GM12878 (cell line): ENCODE data around the gene SSH3. TPM values are rescaled to one million over a fixed set of nuclear protein-coding genes. Genes with fewer than 3 reads are reported as not detected.
A peak's percentile ranks its signal among the peaks of the same experiment; 100 is the strongest.

Experiments used
- BRCA1 ChIP-seq: IDR thresholded peaks from 2 replicates; pipeline ENCODE4 v1.6.1; 2011; ENCODE audit warnings: low read depth, low read length, improper control_type of control experiment
- CHD2 ChIP-seq: IDR thresholded peaks from 2 replicates; pipeline ENCODE4 v1.6.1; 2011; ENCODE audit warnings: low read depth, low read length, improper control_type of control experiment, borderline replicate concordance
- EED ChIP-seq: sonication (generic); IDR thresholded peaks from 2 replicates; pipeline ENCODE4 v1.6.1; 2016; ENCODE audit warnings: antibody characterized with exemption, low read depth
- ETV6 ChIP-seq, 2 experiments: fragments of 450-650 bp in 1 of 2; IDR thresholded peaks in 1 of 2; conservative IDR thresholded peaks in 1 of 2; 2 replicates each; pipeline ENCODE4 v1.6.1; 2014; ENCODE audit warnings: antibody characterized with exemption in 1 of 2, borderline replicate concordance in 1 of 2, low read depth in 1 of 2, mild to moderate bottlenecking in 1 of 2, moderate library complexity in 1 of 2
- IKZF2 ChIP-seq, 2 experiments: fragments of 450-650 bp; IDR thresholded peaks; 2 replicates each; pipeline ENCODE4 v1.6.1; 2017; ENCODE audit warnings: mild to moderate bottlenecking in 2 of 2, moderate library complexity in 2 of 2
- IRF4 ChIP-seq: IDR thresholded peaks from 2 replicates; pipeline ENCODE4 v1.6.1; 2011; ENCODE audit warnings: low read depth, low read length
- LARP7 ChIP-seq: fragments of 450-650 bp; IDR thresholded peaks from 2 replicates; pipeline ENCODE4 v1.6.1; 2017; ENCODE audit warnings: mild to moderate bottlenecking
- MXI1 ChIP-seq: fragments of 150-350 bp; IDR thresholded peaks from 2 replicates; pipeline ENCODE4 v1.6.1; 2011; ENCODE audit warnings: low read depth, mild to moderate bottlenecking, inconsistent platforms, low read length, improper control_type of control experiment
- PAX5 ChIP-seq: IDR thresholded peaks from 2 replicates; pipeline ENCODE4 v1.6.1; 2011; ENCODE audit warnings: low read depth, low read length, borderline replicate concordance
- POLR2A ChIP-seq: IDR thresholded peaks from 2 replicates; pipeline ENCODE4 v1.6.1; 2011; ENCODE audit warnings: low read depth, mild to moderate bottlenecking, low read length
- RB1 ChIP-seq: fragments of 450-650 bp; formaldehyde crosslinking; IDR thresholded peaks from 2 replicates; pipeline ENCODE4 v1.6.1; 2017; ENCODE audit warnings: mild to moderate bottlenecking, borderline replicate concordance
- RELA ChIP-seq: fragments of 450-650 bp; IDR thresholded peaks from 2 replicates; pipeline ENCODE4 v1.8.0; 2014; ENCODE audit warnings: borderline replicate concordance; ENCODE audit not compliant: partially characterized antibody
- SMAD5 ChIP-seq: IDR thresholded peaks from 2 replicates; pipeline ENCODE4 v1.6.1; 2016; ENCODE audit warnings: antibody characterized with exemption, low read depth
- SRF ChIP-seq, 2 experiments: IDR thresholded peaks; 2 replicates each; pipeline ENCODE4 v1.6.1; 2011; ENCODE audit warnings: low read depth in 2 of 2, low read length in 2 of 2, mild to moderate bottlenecking in 1 of 2, moderate library complexity in 1 of 2
- STAT1 ChIP-seq: fragments of 450-650 bp; conservative IDR thresholded peaks from 2 replicates; pipeline ENCODE4 v1.6.1; 2014; ENCODE audit warnings: antibody characterized with exemption, mild to moderate bottlenecking
- TCF3 ChIP-seq: IDR thresholded peaks from 2 replicates; pipeline ENCODE4 v1.6.1; 2012; ENCODE audit warnings: low read depth, mild to moderate bottlenecking, low read length, borderline replicate concordance; ENCODE audit not compliant: insufficient read depth
- polyA plus RNA-seq, 11 experiments: library from polyadenylated mRNA; depleted of rRNA in 4 of 11; unstranded in 6 of 11; stranded (reverse) in 5 of 11; fragments of >200 nt; fragmentation: Nextera tagmentation in 4 of 11; fragmentation: Illumina TruSeq in 1 of 11; extraction: Ambion mirVana in 4 of 11; extraction: Trizol in 1 of 11; gene quantifications; 1 replicate in 1 of 11; 2 replicates in 10 of 11; pipeline versions ENCODE4 v1.2.1 to v1.2.3, GENCODE V29; 2011 to 2016; ENCODE audit warnings: inconsistent platforms in 2 of 11, missing spikeins in 2 of 11, low read depth in 1 of 11
- total RNA-seq, 4 experiments: library from RNA; depleted of rRNA in 3 of 4; stranded (reverse); fragments of >200 nt in 3 of 4; fragmentation: Illumina TruSeq in 1 of 4; extraction: Trizol in 1 of 4; gene quantifications; 2 replicates each; pipeline versions ENCODE4 v1.2.1 to v1.2.3, GENCODE V29; 2013 to 2021
- TF ChIP-seq, protein P1 (sequence below): fragments of 450-650 bp; IDR thresholded peaks from 2 replicates; pipeline ENCODE4 v1.6.1; 2017; ENCODE audit warnings: mild to moderate bottlenecking, moderate library complexity
- TF ChIP-seq, protein P2 (sequence below): fragments of 150-350 bp; IDR thresholded peaks from 2 replicates; pipeline ENCODE4 v1.6.1; 2014; ENCODE audit warnings: mild to moderate bottlenecking, low read depth, low read length
- TF ChIP-seq, protein P3 (sequence below): fragments of 450-650 bp; formaldehyde crosslinking; IDR thresholded peaks from 2 replicates; pipeline ENCODE4 v1.4.0; 2020; ENCODE audit warnings: mild to moderate bottlenecking, moderate library complexity

SSH3 gene
- total and polyA plus RNA-seq, 10 of the 15 experiments (the other 5 are each of a cell fraction or from before 2014, with no cell fraction given) = 0.05 to 0.83 (median 0.28) TPM; not detected in 3

DNA sequence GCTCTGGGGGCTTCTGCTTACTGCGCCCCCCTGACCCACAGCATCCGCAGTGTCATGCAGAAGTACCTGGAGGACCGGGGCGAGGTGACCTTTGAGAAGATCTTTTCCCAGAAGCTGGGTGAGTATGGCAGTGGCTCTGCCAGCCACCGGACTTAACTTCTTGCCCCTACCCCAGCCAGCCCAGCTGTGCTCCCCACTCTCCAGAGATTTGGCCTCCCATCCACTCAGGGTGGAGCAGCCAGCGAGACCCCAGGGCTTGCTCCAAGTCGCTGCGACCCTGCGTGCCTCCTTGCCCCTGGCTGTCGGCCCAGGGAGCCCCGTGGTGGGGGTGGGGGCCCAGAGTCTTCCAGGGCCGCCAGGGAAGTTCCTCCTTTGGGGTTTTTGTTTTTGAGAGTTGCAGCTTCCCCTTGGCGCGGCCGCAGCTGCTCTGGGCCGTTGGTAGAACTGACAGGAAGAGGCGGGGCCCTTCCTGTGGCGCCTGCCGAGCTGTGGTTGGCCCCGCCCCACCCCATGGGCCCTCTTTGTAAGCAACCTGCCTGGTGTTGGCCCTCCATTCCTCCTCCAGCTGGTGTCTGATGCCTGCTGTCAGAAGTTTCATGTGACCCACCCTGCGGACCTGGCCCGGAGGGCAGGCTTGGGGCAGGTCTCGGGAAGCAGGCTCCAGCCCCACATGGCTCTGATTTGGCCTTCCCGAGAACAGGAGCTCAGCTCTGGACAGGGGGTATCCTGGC is 25.9 kb upstream of the SSH3 start (continued):
- TF ChIP-seq, protein P1, sequence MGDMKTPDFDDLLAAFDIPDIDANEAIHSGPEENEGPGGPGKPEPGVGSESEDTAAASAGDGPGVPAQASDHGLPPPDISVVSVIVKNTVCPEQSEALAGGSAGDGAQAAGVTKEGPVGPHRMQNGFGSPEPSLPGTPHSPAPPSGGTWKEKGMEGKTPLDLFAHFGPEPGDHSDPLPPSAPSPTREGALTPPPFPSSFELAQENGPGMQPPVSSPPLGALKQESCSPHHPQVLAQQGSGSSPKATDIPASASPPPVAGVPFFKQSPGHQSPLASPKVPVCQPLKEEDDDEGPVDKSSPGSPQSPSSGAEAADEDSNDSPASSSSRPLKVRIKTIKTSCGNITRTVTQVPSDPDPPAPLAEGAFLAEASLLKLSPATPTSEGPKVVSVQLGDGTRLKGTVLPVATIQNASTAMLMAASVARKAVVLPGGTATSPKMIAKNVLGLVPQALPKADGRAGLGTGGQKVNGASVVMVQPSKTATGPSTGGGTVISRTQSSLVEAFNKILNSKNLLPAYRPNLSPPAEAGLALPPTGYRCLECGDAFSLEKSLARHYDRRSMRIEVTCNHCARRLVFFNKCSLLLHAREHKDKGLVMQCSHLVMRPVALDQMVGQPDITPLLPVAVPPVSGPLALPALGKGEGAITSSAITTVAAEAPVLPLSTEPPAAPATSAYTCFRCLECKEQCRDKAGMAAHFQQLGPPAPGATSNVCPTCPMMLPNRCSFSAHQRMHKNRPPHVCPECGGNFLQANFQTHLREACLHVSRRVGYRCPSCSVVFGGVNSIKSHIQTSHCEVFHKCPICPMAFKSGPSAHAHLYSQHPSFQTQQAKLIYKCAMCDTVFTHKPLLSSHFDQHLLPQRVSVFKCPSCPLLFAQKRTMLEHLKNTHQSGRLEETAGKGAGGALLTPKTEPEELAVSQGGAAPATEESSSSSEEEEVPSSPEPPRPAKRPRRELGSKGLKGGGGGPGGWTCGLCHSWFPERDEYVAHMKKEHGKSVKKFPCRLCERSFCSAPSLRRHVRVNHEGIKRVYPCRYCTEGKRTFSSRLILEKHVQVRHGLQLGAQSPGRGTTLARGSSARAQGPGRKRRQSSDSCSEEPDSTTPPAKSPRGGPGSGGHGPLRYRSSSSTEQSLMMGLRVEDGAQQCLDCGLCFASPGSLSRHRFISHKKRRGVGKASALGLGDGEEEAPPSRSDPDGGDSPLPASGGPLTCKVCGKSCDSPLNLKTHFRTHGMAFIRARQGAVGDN = peak; percentile 97
- TF ChIP-seq LARP7 = peak; percentile 68
- TF ChIP-seq MXI1 = peak; percentile 52; the same call in 1 of the 2 replicates
- peak; percentile 91 for TF ChIP-seq CHD2
- TF ChIP-seq RELA = peak; percentile 15
- TF ChIP-seq STAT1 = 0 out of 2 replicates have a peak, but pooled peaks have one; percentile 45
- TF ChIP-seq EED = peak; percentile 87
- TF ChIP-seq ETV6 (conservative IDR thresholded peaks at IDR 0.05 in 1 of 2, IDR thresholded peaks at IDR 0.05 in 1 of 2; ENCODE audit: borderline replicate concordance in 1 of 2, low read depth in 1 of 2) = peak in 1 of 2 experiments; percentile 74; a peak in 2 of 4 replicates
- TF ChIP-seq SRF (IDR thresholded peaks at IDR 0.05; ENCODE audit: low read depth in 2 of 2, low read length in 2 of 2) = 0 out of 4 replicates have a peak, but pooled peaks of 1 of the 2 experiments have one; percentile 26
- TF ChIP-seq, protein P2, sequence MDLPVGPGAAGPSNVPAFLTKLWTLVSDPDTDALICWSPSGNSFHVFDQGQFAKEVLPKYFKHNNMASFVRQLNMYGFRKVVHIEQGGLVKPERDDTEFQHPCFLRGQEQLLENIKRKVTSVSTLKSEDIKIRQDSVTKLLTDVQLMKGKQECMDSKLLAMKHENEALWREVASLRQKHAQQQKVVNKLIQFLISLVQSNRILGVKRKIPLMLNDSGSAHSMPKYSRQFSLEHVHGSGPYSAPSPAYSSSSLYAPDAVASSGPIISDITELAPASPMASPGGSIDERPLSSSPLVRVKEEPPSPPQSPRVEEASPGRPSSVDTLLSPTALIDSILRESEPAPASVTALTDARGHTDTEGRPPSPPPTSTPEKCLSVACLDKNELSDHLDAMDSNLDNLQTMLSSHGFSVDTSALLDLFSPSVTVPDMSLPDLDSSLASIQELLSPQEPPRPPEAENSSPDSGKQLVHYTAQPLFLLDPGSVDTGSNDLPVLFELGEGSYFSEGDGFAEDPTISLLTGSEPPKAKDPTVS = no peak
- TF ChIP-seq IRF4 = no peak
- TF ChIP-seq POLR2A = peak; percentile 83
- TF ChIP-seq TCF3 = 0 out of 2 replicates have a peak, but pooled peaks have one; percentile 54
- TF ChIP-seq SMAD5 = peak; percentile 27; the same call in 1 of the 2 replicates
- no peak for TF ChIP-seq BRCA1
- TF ChIP-seq, protein P3, sequence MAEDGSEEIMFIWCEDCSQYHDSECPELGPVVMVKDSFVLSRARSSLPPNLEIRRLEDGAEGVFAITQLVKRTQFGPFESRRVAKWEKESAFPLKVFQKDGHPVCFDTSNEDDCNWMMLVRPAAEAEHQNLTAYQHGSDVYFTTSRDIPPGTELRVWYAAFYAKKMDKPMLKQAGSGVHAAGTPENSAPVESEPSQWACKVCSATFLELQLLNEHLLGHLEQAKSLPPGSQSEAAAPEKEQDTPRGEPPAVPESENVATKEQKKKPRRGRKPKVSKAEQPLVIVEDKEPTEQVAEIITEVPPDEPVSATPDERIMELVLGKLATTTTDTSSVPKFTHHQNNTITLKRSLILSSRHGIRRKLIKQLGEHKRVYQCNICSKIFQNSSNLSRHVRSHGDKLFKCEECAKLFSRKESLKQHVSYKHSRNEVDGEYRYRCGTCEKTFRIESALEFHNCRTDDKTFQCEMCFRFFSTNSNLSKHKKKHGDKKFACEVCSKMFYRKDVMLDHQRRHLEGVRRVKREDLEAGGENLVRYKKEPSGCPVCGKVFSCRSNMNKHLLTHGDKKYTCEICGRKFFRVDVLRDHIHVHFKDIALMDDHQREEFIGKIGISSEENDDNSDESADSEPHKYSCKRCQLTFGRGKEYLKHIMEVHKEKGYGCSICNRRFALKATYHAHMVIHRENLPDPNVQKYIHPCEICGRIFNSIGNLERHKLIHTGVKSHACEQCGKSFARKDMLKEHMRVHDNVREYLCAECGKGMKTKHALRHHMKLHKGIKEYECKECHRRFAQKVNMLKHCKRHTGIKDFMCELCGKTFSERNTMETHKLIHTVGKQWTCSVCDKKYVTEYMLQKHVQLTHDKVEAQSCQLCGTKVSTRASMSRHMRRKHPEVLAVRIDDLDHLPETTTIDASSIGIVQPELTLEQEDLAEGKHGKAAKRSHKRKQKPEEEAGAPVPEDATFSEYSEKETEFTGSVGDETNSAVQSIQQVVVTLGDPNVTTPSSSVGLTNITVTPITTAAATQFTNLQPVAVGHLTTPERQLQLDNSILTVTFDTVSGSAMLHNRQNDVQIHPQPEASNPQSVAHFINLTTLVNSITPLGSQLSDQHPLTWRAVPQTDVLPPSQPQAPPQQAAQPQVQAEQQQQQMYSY (CRISPR knock-in tag) = peak; percentile 52; the same call in 1 of the 2 replicates
- TF ChIP-seq RB1 = peak; percentile 45; the same call in 1 of the 2 replicates
- TF ChIP-seq IKZF2 (IDR thresholded peaks at IDR 0.05) = peak; percentile 94 to 95
- peak; percentile 42; the same call in 1 of the 2 replicates for TF ChIP-seq PAX5
